Measurements from ENCODE around the gene GLA. TPM values are rescaled to one million over a fixed set of nuclear protein-coding genes. Genes with fewer than 3 reads are reported as not detected.

The GLA gene
- polyA plus RNA-seq, 1 donor from 2014 or later, result 17.9 TPM

- Mint-ChIP-seq H3K4me1 (peaks cover 22 to 35% (median 25%) of the 10 kb centered on the region in 3 donors), H3K36me3 (peaks cover 4% of the 10 kb centered on the region), H3K27ac (peak overlapping the region; percentile 20 to 40 (median 30)), H3K4me3 (peak overlapping the region; percentile 19 to 84 (median 62)), H3K9me3 (no peaks in the 10 kb centered on the region), H3K27me3 (peaks cover 5% of the 10 kb centered on the region)
Measured at GRCh38 chrX:101415180-101416145, 7.7 kb upstream of the GLA start.

GRCh38 chrX:101411984-101412383 is 4.3 kb upstream of the GLA start:
- peak overlapping the region in 3 of 4 donors; percentile 13 to 39 (median 24) for H3K4me3 Mint-ChIP-seq
- no peaks in the 10 kb centered on the region for H3K9me3 Mint-ChIP-seq
- no peaks in the 10 kb centered on the region for H3K27me3 Mint-ChIP-seq
- peaks cover 4% of the 10 kb centered on the region for H3K36me3 Mint-ChIP-seq
- peak overlapping the region; percentile 37 to 84 (median 71) for H3K27ac Mint-ChIP-seq
- peaks cover 24 to 36% (median 27%) of the 10 kb centered on the region in 3 donors for H3K4me1 Mint-ChIP-seq

- H3K4me1 Mint-ChIP-seq, result peaks cover 20 to 37% (median 26%) of the 10 kb centered on the region in 3 donors
- H3K4me3 Mint-ChIP-seq, result peak overlapping the region; percentile 30 to 76 (median 61)
- H3K9me3 Mint-ChIP-seq, result no peaks in the 10 kb centered on the region
- H3K27ac Mint-ChIP-seq, result peak overlapping the region in 1 of 3 donors; percentile 82
- no peaks in the 10 kb centered on the region for H3K27me3 Mint-ChIP-seq
- peaks cover 4% of the 10 kb centered on the region for H3K36me3 Mint-ChIP-seq
Measured at GRCh38 chrX:101410461-101410860, 2.7 kb upstream of the GLA start.

GRCh38 chrX:101409043-101409442 is 1.3 kb upstream of the GLA start:
- no peaks in the 10 kb centered on the region for H3K9me3 Mint-ChIP-seq
- peak overlapping the region; percentile 23 to 99 (median 87) for H3K27ac Mint-ChIP-seq
- H3K27me3 Mint-ChIP-seq, result no peaks in the 10 kb centered on the region
- peaks cover 4% of the 10 kb centered on the region for H3K36me3 Mint-ChIP-seq
- H3K4me3 Mint-ChIP-seq, result peak overlapping the region; percentile 63 to 95 (median 83)
- H3K4me1 Mint-ChIP-seq, result peaks cover 15 to 32% (median 22%) of the 10 kb centered on the region in 3 donors

- peak overlapping the region; percentile 76 to 96 (median 92) for H3K4me3 Mint-ChIP-seq
- peaks cover 4% of the 10 kb centered on the region for H3K36me3 Mint-ChIP-seq
- H3K27me3 Mint-ChIP-seq, result no peaks in the 10 kb centered on the region
- no peaks in the 10 kb centered on the region for H3K9me3 Mint-ChIP-seq
- peak overlapping the region; percentile 87 to 99 (median 97) for H3K27ac Mint-ChIP-seq
- peaks cover 15 to 32% (median 22%) of the 10 kb centered on the region in 3 donors for H3K4me1 Mint-ChIP-seq
Measured at GRCh38 chrX:101408532-101408841, 762 bp upstream of the GLA start.

GRCh38 chrX:101407167-101407747 is 468 bp downstream of the GLA start:
- no peaks in the 10 kb centered on the region for H3K9me3 Mint-ChIP-seq

GRCh38 chrX:101399825-101400224 is 7.9 kb downstream of the GLA start:
- Mint-ChIP-seq H3K4me3 (no peak overlapping the region), H3K27ac (no peak overlapping the region), H3K36me3 (peaks cover 3% of the 10 kb centered on the region)

More at GRCh38 chrX:101407167-101407747, 468 bp downstream of the GLA start:
- H3K27me3 Mint-ChIP-seq, result no peaks in the 10 kb centered on the region
- peaks cover 4% of the 10 kb centered on the region for H3K36me3 Mint-ChIP-seq
- H3K4me3 Mint-ChIP-seq, result peak overlapping the region; percentile 76 to 96 (median 92)
- peaks cover 12 to 24% (median 13%) of the 10 kb centered on the region in 3 donors for H3K4me1 Mint-ChIP-seq
- H3K27ac Mint-ChIP-seq, result peak overlapping the region; percentile 87 to 99 (median 97)

GRCh38 chrX:101398694-101399093 is 9.0 kb downstream of the GLA start:
- peaks cover 0 to 8% (median under 1%) of the 10 kb centered on the region in 3 donors for H3K4me1 Mint-ChIP-seq
- H3K4me3 Mint-ChIP-seq, result no peak overlapping the region
- peaks cover 0 to 2% (median 0%) of the 10 kb centered on the region in 3 donors for H3K9me3 Mint-ChIP-seq
- H3K27me3 Mint-ChIP-seq, result no peaks in the 10 kb centered on the region
- no peak overlapping the region for H3K27ac Mint-ChIP-seq
- peaks cover 3% of the 10 kb centered on the region for H3K36me3 Mint-ChIP-seq

More at GRCh38 chrX:101399825-101400224, 7.9 kb downstream of the GLA start:
- peaks cover 0 to 6% (median 0%) of the 10 kb centered on the region in 3 donors for H3K4me1 Mint-ChIP-seq
- H3K27me3 Mint-ChIP-seq, result no peaks in the 10 kb centered on the region
- H3K9me3 Mint-ChIP-seq, result peaks cover 0 to 2% (median 0%) of the 10 kb centered on the region in 3 donors

- Mint-ChIP-seq H3K27ac (no peak overlapping the region), H3K27me3 (no peaks in the 10 kb centered on the region), H3K4me3 (no peak overlapping the region), H3K9me3 (peaks cover 0 to 2% (median 0%) of the 10 kb centered on the region in 3 donors), H3K36me3 (peaks cover 3% of the 10 kb centered on the region), H3K4me1 (peaks cover 2 to 13% (median 4%) of the 10 kb centered on the region in 3 donors)
Measured at GRCh38 chrX:101397779-101398178, 9.9 kb downstream of the GLA start.

GRCh38 chrX:101395789-101396188 is 11.9 kb downstream of the GLA start:
- peaks cover 0 to 2% (median 0%) of the 10 kb centered on the region in 3 donors for H3K9me3 Mint-ChIP-seq
- peaks cover 3% of the 10 kb centered on the region for H3K36me3 Mint-ChIP-seq
- peaks cover 5 to 24% (median 5%) of the 10 kb centered on the region in 3 donors for H3K4me1 Mint-ChIP-seq
- no peaks in the 10 kb centered on the region for H3K27me3 Mint-ChIP-seq
- no peak overlapping the region for H3K4me3 Mint-ChIP-seq
- H3K27ac Mint-ChIP-seq, result peak overlapping the region in 1 of 3 donors; percentile 6

GRCh38 chrX:101394372-101394771 is 13.4 kb downstream of the GLA start:
- peaks cover 3% of the 10 kb centered on the region for H3K36me3 Mint-ChIP-seq
- H3K4me3 Mint-ChIP-seq, result no peak overlapping the region
- H3K4me1 Mint-ChIP-seq, result peaks cover 5 to 24% (median 10%) of the 10 kb centered on the region in 3 donors
- peaks cover 1% of the 10 kb centered on the region for H3K27me3 Mint-ChIP-seq
- H3K9me3 Mint-ChIP-seq, result peaks cover 0 to under 1% (median 0%) of the 10 kb centered on the region in 3 donors
- H3K27ac Mint-ChIP-seq, result peak overlapping the region in 1 of 3 donors; percentile 18

GRCh38 chrX:101393530-101394305 is 14.0 kb downstream of the GLA start:
- peak overlapping the region in 1 of 4 donors; percentile 72 for H3K4me3 Mint-ChIP-seq
- peaks cover 1% of the 10 kb centered on the region for H3K27me3 Mint-ChIP-seq
- H3K9me3 Mint-ChIP-seq, result no peaks in the 10 kb centered on the region
- H3K27ac Mint-ChIP-seq, result peak overlapping the region in 2 of 3 donors; percentile 41 to 55
- peaks cover 3% of the 10 kb centered on the region for H3K36me3 Mint-ChIP-seq
- peaks cover 5 to 24% (median 10%) of the 10 kb centered on the region in 3 donors for H3K4me1 Mint-ChIP-seq

GRCh38 chrX:101391831-101392230 is 15.9 kb downstream of the GLA start:
- no peaks in the 10 kb centered on the region for H3K9me3 Mint-ChIP-seq

More at GRCh38 chrX:101391831-101392230, 15.9 kb downstream of the GLA start:
- H3K27ac Mint-ChIP-seq, result peak overlapping the region; percentile 86 to 97 (median 96)
- H3K4me1 Mint-ChIP-seq, result peaks cover 5 to 24% (median 10%) of the 10 kb centered on the region in 3 donors
- H3K36me3 Mint-ChIP-seq, result no peaks in the 10 kb centered on the region
- peak overlapping the region; percentile 91 to 98 (median 94) for H3K4me3 Mint-ChIP-seq
- H3K27me3 Mint-ChIP-seq, result peaks cover 1% of the 10 kb centered on the region
